SK-N-MC (cell line): ENCODE data around the gene CMIP.

Experiments used
- EZH2 ChIP-seq: fragments of 200-600 bp; sonication (generic); IDR thresholded peaks from one replicate; pipeline ENCODE4 v1.6.1; 2017; ENCODE audit warnings: antibody characterized with exemption
- POLR2AphosphoS5 ChIP-seq: IDR thresholded peaks from 2 replicates; pipeline ENCODE4 v1.6.1; 2012; ENCODE audit warnings: mild to moderate bottlenecking, low read depth, low read length, borderline replicate concordance

DNA sequence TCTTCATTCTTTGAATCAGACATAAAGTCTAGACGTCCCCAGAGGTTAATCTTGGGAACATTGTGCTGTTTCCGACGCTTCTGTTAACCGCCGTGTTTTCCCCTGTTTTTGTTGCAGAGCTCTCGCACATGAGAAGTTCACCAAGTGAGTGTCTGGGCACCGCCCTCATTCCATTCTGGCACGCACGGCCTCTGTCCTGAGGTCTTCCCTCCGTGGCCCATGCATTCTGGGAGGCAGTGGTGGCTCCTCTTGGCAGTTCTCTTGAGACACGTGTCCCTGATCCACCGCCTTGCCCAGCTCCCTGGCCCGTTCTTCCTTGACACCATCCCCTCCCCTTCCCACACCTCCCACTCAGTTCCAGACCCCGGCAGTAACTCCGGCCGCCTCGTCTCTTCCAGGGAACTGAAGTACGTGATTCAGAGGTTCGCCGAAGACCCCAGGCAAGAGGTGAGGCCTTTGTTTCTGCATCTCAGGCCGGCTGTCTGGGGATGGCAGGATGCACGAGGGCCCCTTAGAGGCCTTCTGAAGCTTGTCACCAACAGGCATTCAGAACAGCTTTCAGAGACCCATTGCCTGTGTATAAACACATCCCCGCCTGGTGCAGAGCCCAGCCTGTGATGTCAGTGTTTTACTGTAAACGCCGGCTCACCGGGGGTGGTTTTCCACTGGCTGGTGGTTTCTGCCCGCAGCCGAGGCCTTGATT is 248.6 kb downstream of the CMIP start:
- no peak for TF ChIP-seq EZH2
- no peak for TF ChIP-seq POLR2AphosphoS5
